H1 (cell line): Measurements from ENCODE around the gene CFAP65. TPM values are rescaled to one million over a fixed set of nuclear protein-coding genes. Genes with fewer than 3 reads are reported as not detected.

Source experiments
- BCL11A ChIP-seq, 2 experiments: IDR thresholded peaks; one replicate each; pipeline ENCODE4 v1.6.1; 2011; ENCODE audit warnings: low read depth in 2 of 2, low read length in 2 of 2, mild to moderate bottlenecking in 2 of 2
- CBX8 ChIP-seq: fragments of 300-800, 300-1000 bp; sonication (generic); IDR thresholded peaks from 2 replicates; pipeline ENCODE4 v1.7.1; 2016; ENCODE audit warnings: low read depth, low read length, borderline replicate concordance
- CHD7 ChIP-seq: fragments of 300-600 bp; sonication (generic); IDR thresholded peaks from 2 replicates; pipeline ENCODE4 v1.7.1; 2012; ENCODE audit warnings: low read length, moderate library complexity, mild to moderate bottlenecking, inconsistent platforms; ENCODE audit not compliant: insufficient replicate concordance
- FOSL1 ChIP-seq: IDR thresholded peaks from 2 replicates; pipeline ENCODE4 v1.6.1; 2011; ENCODE audit warnings: mild to moderate bottlenecking, low read depth, low read length, moderate library complexity; ENCODE audit not compliant: insufficient read depth
- GTF2F1 ChIP-seq: IDR thresholded peaks from 2 replicates; pipeline ENCODE4 v1.6.1; 2012; ENCODE audit warnings: low read depth, low read length, improper control_type of control experiment, borderline replicate concordance
- NRF1 ChIP-seq: IDR thresholded peaks from 2 replicates; pipeline ENCODE4 v1.6.1; 2011; ENCODE audit warnings: mild to moderate bottlenecking, low read depth, low read length, improper control_type of control experiment
- PHF8 ChIP-seq: fragments of 200-600 bp; sonication (generic); conservative IDR thresholded peaks from 2 replicates; pipeline ENCODE4 v1.7.1; 2012; ENCODE audit warnings: low read depth, mild to moderate bottlenecking, inconsistent platforms, low read length, moderate library complexity
- RBBP5 ChIP-seq: IDR thresholded peaks from 2 replicates; pipeline ENCODE4 v1.7.1; 2012; ENCODE audit warnings: low read depth, mild to moderate bottlenecking, inconsistent platforms, low read length, moderate library complexity, borderline replicate concordance
- SUZ12 ChIP-seq: fragments of 200-600 bp; sonication (generic); IDR thresholded peaks from 2 replicates; pipeline ENCODE4 v1.6.1; 2012; ENCODE audit warnings: mild to moderate bottlenecking, inconsistent platforms, low read length, moderate library complexity, mixed read lengths
- polyA plus RNA-seq, 7 experiments: library from polyadenylated mRNA; depleted of rRNA in 3 of 7; stranded (reverse) in 5 of 7; unstranded in 2 of 7; fragments of >200 nt in 5 of 7; fragments of 200-250 nt in 2 of 7; gene quantifications; 1 replicate in 5 of 7; 2 replicates in 1 of 7; 4 replicates in 1 of 7; pipeline versions ENCODE4 v1.2.1 to v1.2.3, GENCODE V29; 2011 to 2013; ENCODE audit warnings: missing spikeins in 2 of 7, mixed read lengths in 2 of 7
- total RNA-seq: library from RNA; stranded (reverse); fragmentation: NEBNext Ultra II Directional; extraction: Animal tissue kit (Norgen Biotek cat#: 25700); gene quantifications from 2 replicates; pipeline ENCODE4 v1.2.1, GENCODE V29; 2021

Gene CFAP65
- total and polyA plus RNA-seq, 2 of the 8 experiments (the other 6 are each of a cell fraction or from before 2014, with no cell fraction given), result 0.19 to 0.45 TPM

GRCh38 chr2:219090436-219091299, 49.4 kb upstream of the CFAP65 start (continued):
- TF ChIP-seq CHD7 (no peak), NRF1 (no peak), FOSL1 (no peak), CBX8 (no peak), PHF8 (no peak), RBBP5 (no peak), GTF2F1 (no peak), BCL11A (IDR thresholded peaks at IDR 0.05; ENCODE audit: low read depth in 2 of 2, low read length in 2 of 2) (no peak), SUZ12 (no peak)
